Calu3 (cell line): ENCODE measurements around the gene ZNF521. TPM values are rescaled to one million over a fixed set of nuclear protein-coding genes. Genes with fewer than 3 reads are reported as not detected.

Experiments used
- BruUV-seq: library from RNA; stranded (reverse); fragments of 400-500 nt; replicated peaks from 2 replicates; lab custom pipeline; 2021; lab: Mats Ljungman, UMichigan
- CTCF ChIA-PET: fragments of 300-600 bp; sonication (Branson Sonifier 250); formaldehyde crosslinking; loops from one replicate; lab custom pipeline; 2022; ENCODE audit warnings: antibody characterized with exemption; lab: Charles Lee
- DNase-seq: peaks from one replicate; pipeline ENCODE4 v3.0.0; 2022
- H3K27ac Mint-ChIP-seq: one replicate; pipeline ENCODE4 v1.8.0; 2022; ENCODE audit warnings: mixed read lengths; ENCODE audit not compliant: unreplicated experiment
- H3K27me3 Mint-ChIP-seq: one replicate; pipeline ENCODE4 v1.8.0; 2022; ENCODE audit warnings: mixed read lengths; ENCODE audit not compliant: unreplicated experiment
- H3K36me3 Mint-ChIP-seq: one replicate; pipeline ENCODE4 v1.8.0; 2022; ENCODE audit warnings: mild to moderate bottlenecking, moderate library complexity, mixed read lengths; ENCODE audit not compliant: insufficient read depth, unreplicated experiment
- H3K4me1 Mint-ChIP-seq: one replicate; pipeline ENCODE4 v1.8.0; 2022; ENCODE audit warnings: mild to moderate bottlenecking, low read depth, mixed read lengths; ENCODE audit not compliant: unreplicated experiment
- H3K4me3 Mint-ChIP-seq: one replicate; pipeline ENCODE4 v1.8.0; 2022; ENCODE audit warnings: mild to moderate bottlenecking, low read depth, moderate library complexity, mixed read lengths; ENCODE audit not compliant: unreplicated experiment
- H3K9me3 Mint-ChIP-seq: one replicate; pipeline ENCODE4 v1.8.0; 2022; ENCODE audit warnings: low read depth, mixed read lengths; ENCODE audit not compliant: unreplicated experiment
- intact Hi-C: fragments of 100-400 bp; cut with micrococcal nuclease; formaldehyde crosslinking; loops from one replicate; pipeline ENCODE4 v1.10.0; 2022; ENCODE audit not compliant: unreplicated experiment
- total RNA-seq: library from RNA; stranded (reverse); gene quantifications from 2 replicates; pipeline ENCODE4 v1.2.3, GENCODE V29; 2022
- TF ChIP-seq, protein P1 (sequence below): fragments of 200-600 bp; IDR thresholded peaks from one replicate; pipeline ENCODE4 v1.8.0; 2022; ENCODE audit warnings: antibody characterized with exemption; ENCODE audit not compliant: unreplicated experiment

Gene ZNF521
- total RNA-seq, 1 experiment from 2014 or later: not detected

DNA sequence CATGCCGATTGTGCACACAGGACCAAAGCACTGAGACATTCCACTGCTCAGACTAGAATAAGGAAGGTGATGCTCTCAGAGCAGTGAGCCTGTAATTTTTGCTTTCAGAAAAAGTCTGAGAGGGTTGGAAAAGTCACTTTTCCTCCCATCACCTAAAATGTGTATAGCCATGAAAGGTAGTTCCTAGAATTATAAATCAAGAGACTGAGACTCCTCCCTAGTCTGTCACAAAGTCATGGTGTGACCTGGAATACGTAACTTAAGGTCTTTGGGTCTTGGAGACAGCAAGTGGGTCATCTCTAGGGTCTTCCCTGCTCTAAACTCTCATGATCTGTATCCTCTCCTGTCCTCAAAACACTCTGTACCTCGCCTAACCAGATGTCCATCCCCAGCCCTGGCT lies 16.9 kb downstream of the ZNF521 start:
- intact Hi-C loops: no loop called here
- H3K27me3 Mint-ChIP-seq: peaks cover 48% of the 10 kb centered on the region
- TF ChIP-seq, protein P1, sequence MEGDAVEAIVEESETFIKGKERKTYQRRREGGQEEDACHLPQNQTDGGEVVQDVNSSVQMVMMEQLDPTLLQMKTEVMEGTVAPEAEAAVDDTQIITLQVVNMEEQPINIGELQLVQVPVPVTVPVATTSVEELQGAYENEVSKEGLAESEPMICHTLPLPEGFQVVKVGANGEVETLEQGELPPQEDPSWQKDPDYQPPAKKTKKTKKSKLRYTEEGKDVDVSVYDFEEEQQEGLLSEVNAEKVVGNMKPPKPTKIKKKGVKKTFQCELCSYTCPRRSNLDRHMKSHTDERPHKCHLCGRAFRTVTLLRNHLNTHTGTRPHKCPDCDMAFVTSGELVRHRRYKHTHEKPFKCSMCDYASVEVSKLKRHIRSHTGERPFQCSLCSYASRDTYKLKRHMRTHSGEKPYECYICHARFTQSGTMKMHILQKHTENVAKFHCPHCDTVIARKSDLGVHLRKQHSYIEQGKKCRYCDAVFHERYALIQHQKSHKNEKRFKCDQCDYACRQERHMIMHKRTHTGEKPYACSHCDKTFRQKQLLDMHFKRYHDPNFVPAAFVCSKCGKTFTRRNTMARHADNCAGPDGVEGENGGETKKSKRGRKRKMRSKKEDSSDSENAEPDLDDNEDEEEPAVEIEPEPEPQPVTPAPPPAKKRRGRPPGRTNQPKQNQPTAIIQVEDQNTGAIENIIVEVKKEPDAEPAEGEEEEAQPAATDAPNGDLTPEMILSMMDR: no peak
- DNase-seq: no peak
- no peak overlapping the region for H3K4me3 Mint-ChIP-seq
- H3K27ac Mint-ChIP-seq: no peak overlapping the region
- BruUV-seq: no TSS peak
- CTCF ChIA-PET: no interaction called here
- H3K4me1 Mint-ChIP-seq: no peaks in the 10 kb centered on the region
- no peaks in the 10 kb centered on the region for H3K36me3 Mint-ChIP-seq
- peaks cover 2% of the 10 kb centered on the region for H3K9me3 Mint-ChIP-seq

DNA sequence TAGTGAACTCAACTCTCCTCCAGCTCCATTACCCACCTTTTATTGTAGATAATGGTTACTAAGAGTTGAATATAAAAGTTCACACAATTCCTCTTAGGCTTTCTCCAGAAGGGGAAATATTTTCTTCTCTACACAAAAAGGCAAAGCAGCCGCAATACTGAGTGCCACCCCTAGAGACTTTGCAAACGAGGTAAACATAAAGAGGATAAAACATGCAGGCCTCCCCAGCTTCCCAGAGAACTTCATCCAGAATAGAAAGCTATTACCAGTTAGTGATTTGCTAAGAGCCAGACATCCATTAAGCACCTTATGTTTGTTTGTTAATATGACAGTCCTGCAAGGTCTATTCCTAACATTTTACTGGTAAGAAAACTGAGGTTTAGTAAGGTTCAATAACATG lies 17.4 kb downstream of the ZNF521 start:
- intact Hi-C loops: no loop called here
- Mint-ChIP-seq H3K27ac (no peak overlapping the region), H3K4me1 (no peaks in the 10 kb centered on the region), H3K4me3 (no peak overlapping the region), H3K27me3 (peaks cover 52% of the 10 kb centered on the region), H3K36me3 (no peaks in the 10 kb centered on the region), H3K9me3 (peaks cover 2% of the 10 kb centered on the region)
- TF ChIP-seq, protein P1: no peak
- no TSS peak for BruUV-seq
- CTCF ChIA-PET: no interaction called here
- DNase-seq: no peak

DNA sequence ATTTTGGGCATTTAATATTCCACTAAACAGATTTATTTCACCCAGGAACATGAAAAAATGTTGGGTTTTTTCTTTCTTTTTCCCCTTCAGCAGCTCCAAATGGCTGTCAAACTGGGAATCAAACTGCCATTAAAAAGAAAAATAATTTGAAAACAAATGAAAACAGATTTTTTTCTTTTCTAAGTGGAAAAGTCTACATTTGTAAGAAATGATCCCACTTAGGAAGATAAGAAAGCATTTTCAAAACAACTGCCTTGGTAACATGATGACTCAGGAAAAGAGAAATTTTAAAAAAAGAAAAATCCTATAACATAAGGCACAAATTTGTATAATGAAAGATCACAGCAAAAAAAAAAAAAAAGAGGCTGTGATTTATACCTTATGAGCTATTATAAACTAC lies 20.0 kb downstream of the ZNF521 start:
- Mint-ChIP-seq H3K27me3 (peaks cover 53% of the 10 kb centered on the region), H3K4me1 (no peaks in the 10 kb centered on the region), H3K36me3 (no peaks in the 10 kb centered on the region), H3K27ac (no peak overlapping the region), H3K9me3 (peaks cover 5% of the 10 kb centered on the region), H3K4me3 (no peak overlapping the region)
- DNase-seq: no peak
- intact Hi-C loops: no loop called here
- TF ChIP-seq, protein P1: no peak
- BruUV-seq: no TSS peak
- CTCF ChIA-PET: interaction anchor here (0.6 kb wide), 1 partner anchor 43 kb away, joined by 4 read pairs; no protein-coding TSS in a partner anchor

DNA sequence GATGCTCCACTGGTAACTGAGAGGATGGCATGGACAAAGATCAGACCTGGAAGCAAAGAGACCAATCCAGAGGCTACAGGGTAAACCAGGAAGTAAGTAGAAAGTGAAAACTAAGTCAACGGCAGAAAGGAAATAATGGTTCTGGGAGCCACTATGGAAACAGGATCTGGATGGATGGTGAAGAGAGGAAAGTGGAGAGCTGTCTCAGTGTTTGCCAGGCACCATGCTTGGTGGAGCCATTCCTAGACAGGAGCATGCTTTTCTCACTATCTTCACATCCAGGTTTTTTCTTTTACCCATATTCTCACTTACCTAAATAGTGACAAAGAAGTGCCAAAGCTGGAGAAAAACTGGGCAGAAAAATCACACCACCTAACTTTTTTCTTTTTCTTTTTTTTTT lies 22.2 kb downstream of the ZNF521 start:
- Mint-ChIP-seq H3K9me3 (peaks cover 5% of the 10 kb centered on the region), H3K27ac (no peak overlapping the region), H3K27me3 (peaks cover 31% of the 10 kb centered on the region), H3K36me3 (no peaks in the 10 kb centered on the region), H3K4me3 (no peak overlapping the region), H3K4me1 (no peaks in the 10 kb centered on the region)
- TF ChIP-seq, protein P1: no peak
- CTCF ChIA-PET: no interaction called here
- intact Hi-C loops: no loop called here
- BruUV-seq: no TSS peak
- DNase-seq: no peak
